GM10248 (cell line): ENCODE measurements around the gene TMIGD3.

ENCODE experiments used
- CTCF ChIA-PET: fragments of 300-600 bp; sonication (Branson Sonifier 250); formaldehyde crosslinking; extraction: SDS; loops from one replicate; lab custom pipeline; 2021; ENCODE audit warnings: antibody characterized with exemption; lab: Yijun Ruan, JAX
- POLR2A ChIA-PET: fragments of 350-650 bp; sonication (Branson Sonifier 250); formaldehyde crosslinking; extraction: SDS; loops from one replicate; lab custom pipeline; 2020; ENCODE audit warnings: antibody characterized with exemption; lab: Yijun Ruan, JAX
- DNase-seq: peaks from one replicate; pipeline ENCODE4 v3.0.0; 2012; ENCODE audit errors: extremely low spot score
- CTCF ChIP-seq: IDR thresholded peaks from 2 replicates; pipeline ENCODE4 v1.5.1; 2012; ENCODE audit warnings: mild to moderate bottlenecking, low read depth; ENCODE audit errors: extremely low read depth, missing control alignments, control extremely low read depth

TMIGD3 gene

GRCh38 chr1:111541721-111542120 lies 38.3 kb upstream of the TMIGD3 start:
- ChIA-PET CTCF (interaction anchor here (0.8 kb wide), 1 partner anchor 12 kb away, joined by 3 read pairs; no protein-coding TSS in a partner anchor), POLR2A (no interaction called here)
- no peak for TF ChIP-seq CTCF
- DNase-seq = no peak

GRCh38 chr1:111540928-111541327 lies 37.5 kb upstream of the TMIGD3 start:
- TF ChIP-seq CTCF = no peak
- POLR2A ChIA-PET = no interaction called here
- DNase-seq = no peak
- CTCF ChIA-PET = no interaction called here

- POLR2A ChIA-PET = no interaction called here
- no peak for TF ChIP-seq CTCF
- CTCF ChIA-PET = interaction anchor here (1.9 kb wide), 1 partner anchor 30 kb away, joined by 13 read pairs; no protein-coding TSS in a partner anchor
- DNase-seq = no peak
Observed at GRCh38 chr1:111538343-111539025, 35.1 kb upstream of the TMIGD3 start.

GRCh38 chr1:111535256-111536191 lies 32.1 kb upstream of the TMIGD3 start:
- POLR2A ChIA-PET = no interaction called here
- CTCF ChIA-PET = interaction anchor here (1.0 to 2.2 kb wide), 3 partner anchors 18 to 45 kb away, joined by 3 to 12 read pairs (median 4); no protein-coding TSS in a partner anchor
- TF ChIP-seq CTCF = no peak
- no peak for DNase-seq

- no peak for TF ChIP-seq CTCF
- DNase-seq = no peak
- ChIA-PET CTCF (interaction anchor here (0.9 to 5.9 kb wide), 2 partner anchors 12 to 227 kb away, joined by 3 to 64 read pairs; no protein-coding TSS in a partner anchor), POLR2A (no interaction called here)
Observed at GRCh38 chr1:111520053-111520452, 16.6 kb upstream of the TMIGD3 start.
